ENCODE results near the gene PRKN.

PRKN gene

DNA sequence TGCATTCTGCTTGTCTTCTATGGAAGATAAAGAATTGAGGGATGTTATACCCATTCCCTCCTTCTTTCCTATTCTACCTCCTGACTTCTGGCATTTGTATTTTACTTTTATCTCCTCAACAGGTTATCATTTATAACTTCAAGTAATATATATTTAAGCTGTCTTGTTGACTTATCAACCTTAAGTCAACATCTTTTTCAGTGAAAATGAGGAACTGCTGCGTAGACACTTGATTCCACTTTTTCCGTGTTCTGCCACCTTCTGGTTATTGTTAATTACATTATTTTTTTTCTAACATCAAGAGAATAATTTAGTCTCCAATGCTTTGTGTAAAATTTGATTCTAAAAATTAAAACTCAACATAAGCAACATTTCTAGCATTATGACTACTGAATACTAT lies 107.5 kb downstream of the PRKN start:
- DNase-seq = no peak

DNA sequence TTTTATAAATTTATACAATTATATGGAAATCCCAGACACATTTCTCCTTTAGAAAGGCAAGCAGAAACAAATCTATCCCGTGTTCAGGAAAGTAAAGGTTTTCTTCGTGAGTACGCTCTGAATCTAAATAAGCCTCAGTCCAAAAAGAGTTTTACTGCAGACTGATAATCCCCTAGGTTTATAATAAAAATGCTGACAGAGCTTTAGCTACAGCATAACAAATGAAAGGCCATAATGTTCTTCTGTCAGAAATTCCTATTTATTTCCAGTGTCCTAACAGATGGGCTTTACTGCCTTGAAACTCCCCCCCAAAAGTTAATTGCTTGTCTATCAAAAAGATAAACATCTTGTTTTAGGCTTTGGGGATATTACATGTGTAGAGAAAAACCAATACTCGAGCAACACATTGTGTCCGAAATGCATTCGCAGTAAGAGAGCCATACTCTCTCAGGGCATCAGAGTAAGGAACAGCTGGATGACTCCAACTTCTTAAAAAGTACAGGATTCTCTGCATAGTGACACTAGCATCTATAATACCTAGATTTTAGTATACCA lies 109.0 kb downstream of the PRKN start:
- no peak for DNase-seq

DNA sequence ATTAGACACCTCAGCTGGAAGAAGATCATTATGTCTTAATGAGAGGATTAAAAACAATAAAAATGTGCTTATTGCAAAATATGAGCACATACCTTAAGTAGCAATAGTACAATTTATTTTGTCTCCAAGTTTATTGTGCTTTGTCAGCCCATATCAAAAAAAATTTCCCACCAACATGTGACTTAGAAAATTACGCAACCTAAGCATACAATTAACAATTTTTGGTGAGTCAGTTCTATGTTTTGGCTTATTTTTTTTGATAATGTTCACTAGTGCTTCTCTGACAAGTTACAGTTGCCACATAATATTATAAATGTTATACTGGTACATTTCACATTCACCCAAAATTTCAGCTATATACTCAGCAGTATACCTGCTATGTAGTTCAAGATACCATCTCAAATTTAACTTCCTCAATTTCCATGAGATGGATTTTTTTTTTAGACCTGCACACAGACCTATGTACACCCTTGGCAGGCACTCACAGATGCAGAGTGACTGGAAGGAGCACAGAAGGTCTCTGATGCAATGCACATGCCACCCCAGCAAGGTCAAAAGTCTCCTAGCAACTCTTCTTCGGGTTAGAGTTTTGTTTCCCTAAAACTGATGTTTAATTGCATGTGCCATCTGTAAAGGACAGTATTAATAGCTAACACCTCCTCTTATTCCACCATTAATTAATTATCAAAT lies 112.4 kb downstream of the PRKN start:
- DNase-seq = peak in 1 of 51 donors; percentile 12

DNA sequence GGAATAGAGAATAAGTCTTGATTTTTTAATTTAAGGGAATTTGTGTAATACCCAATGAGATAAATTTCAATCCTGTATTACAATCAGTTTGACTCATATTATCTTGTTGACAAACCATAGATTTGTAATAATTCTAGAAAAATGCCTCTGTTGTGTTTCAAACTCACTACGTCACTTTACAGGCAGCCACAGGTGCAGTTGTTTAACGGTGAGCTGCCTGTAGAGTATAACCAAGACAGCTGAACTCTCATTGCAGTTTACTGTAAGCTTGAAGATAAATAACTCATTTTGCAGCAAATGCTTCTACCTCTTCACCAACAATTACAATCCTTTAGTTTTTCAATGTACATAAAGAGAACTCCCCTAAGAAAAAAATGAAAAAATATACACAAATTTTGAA lies 114.3 kb downstream of the PRKN start:
- no peak for DNase-seq

DNA sequence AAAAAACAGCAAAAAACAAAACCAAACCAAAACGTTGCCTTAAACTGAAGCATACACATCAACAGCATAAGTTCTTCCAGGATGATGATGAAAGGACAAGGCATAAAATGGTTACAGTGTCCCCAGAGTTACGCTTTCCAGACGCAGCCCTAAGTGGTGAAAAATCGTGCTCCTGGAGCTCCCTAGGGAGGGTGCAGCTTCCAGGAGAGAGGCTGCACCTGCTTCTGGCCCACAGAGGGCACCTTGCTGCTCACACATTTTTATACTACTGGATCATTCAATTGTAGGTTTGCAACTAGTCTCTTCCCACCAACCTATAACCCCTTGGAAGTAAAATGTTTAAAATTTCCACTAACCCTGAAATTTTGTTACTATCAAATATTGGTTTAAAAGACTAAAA lies 115.0 kb downstream of the PRKN start:
- no peak for DNase-seq

DNA sequence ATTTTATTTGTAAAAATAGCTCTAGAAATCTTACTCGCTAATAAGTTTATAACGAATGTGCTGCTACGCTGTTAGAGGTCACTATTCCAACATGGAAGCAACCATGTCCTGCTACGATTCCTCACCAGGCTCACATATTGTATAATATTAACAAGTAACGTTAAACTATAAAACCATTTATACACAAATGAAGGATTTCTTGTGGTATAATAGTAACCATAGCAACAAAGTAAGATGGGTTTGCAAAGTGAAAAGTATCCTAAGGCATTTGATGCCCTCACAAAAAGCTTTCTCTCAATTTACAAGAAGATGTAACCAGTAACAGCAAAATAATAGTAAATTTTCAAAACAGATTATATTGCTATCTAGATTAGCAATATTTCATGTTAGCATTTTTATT lies 117.2 kb downstream of the PRKN start:
- DNase-seq = no peak

DNA sequence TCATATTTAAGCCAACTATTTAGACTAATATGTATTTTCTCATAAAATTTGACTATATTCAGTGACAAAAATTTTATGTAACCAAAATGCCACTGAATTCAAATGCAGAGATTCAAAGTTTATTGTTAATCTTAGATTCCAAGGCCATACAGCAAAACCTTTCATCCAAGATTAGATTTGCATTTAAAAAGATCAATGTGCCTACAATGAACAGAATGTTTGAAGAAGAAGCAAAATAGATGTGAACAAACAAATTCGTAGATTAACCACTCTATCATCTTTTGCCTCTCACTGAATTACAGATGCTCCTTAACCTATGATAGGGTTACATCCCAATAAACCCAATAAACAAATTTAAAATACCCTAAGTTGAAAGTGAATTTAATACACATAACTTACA lies 121.7 kb downstream of the PRKN start:
- DNase-seq = no peak

DNA sequence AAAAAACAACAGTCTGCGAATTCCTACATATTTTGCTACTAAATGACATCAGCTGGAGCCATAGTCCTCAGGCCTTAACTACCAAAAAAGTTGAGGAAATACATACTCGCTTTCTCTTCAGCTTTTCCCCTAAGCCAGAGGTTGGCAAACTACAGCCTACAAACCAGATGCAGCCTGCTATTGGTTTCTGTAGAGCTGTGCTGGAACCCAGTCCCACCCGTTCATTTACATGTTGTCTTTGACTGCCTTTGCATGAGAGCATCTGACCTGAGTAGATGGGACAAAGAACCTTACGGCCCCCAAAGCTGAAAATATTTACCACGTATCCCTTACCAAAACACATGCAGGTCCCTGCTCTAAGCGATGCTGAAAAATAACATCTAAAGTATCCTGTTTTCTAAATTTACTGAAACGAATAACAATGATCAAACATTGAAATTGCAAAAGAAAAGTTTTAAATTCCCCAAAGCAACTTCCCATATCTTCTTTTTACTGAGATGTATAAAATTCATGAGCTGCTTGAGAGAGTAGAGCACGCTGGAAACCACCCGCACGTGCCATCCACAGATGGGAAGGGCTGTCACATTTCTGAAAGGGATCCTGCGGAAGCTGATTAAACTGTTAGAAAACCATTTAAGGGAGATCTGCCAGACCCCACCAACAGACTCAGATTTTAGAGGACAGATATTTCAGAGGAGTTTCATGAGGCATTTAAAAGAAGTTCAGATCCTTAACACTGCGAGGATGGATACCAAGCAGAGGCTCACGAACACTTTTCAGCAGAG lies 124.1 kb downstream of the PRKN start:
- no peak for DNase-seq

DNA sequence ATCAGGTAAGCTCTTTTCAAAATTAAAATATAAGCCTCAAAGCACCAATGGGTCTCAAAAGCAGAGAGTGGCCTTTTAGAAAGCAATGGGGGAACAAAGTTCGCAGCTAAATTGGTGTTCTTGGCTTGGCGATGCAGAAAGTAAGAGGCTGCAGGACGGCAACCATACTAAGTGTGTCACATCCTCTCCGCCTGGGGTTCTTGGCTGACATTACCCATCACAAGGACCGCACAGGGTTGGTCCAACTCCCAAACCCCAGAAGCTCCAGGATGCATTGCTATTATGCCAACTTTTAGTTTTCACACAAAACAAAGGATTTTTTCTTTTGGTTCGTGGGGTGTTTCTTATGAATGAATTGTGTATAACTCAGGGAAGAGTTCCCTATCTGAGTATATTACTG lies 124.8 kb downstream of the PRKN start:
- DNase-seq = peak in 6 of 51 donors; percentile 2 to 26 (median 5)

DNA sequence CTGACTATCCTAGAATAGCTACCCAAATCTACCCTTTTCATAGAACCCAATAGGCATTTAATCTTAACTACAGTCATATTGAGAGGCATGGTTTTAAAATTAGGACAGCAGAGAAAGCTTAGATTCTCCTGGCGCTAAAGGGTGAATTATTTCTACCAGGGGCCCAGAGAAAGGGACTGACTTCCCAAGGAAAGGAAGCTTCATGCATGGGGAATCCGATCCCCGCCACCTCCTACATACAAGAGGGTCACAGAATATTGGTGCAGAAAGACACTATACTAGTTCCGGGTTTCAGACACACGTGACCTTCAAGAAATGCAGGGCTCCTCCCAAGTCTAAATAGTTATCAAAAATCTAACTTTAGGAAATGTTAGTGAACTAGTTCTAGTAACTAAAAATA lies 130.9 kb downstream of the PRKN start:
- no peak for DNase-seq

DNA sequence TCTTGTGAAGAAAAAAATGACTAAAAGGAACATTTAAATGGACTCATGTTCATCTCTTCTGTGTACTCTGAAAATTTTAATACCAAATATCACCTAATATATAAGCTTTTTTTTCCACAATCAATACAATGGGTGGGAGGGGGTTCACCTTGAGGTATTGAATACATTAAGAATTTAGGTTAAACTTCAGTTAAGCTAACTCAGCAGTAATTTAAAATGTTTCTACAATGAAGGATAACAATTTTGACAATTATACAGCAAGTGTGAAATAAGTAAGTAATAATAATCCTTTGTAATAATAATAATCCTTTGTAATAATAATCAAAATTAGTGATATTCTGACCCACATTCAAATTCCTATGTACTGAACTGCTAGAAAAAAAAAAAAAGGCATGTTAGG lies 136.0 kb downstream of the PRKN start:
- no peak for DNase-seq

DNA sequence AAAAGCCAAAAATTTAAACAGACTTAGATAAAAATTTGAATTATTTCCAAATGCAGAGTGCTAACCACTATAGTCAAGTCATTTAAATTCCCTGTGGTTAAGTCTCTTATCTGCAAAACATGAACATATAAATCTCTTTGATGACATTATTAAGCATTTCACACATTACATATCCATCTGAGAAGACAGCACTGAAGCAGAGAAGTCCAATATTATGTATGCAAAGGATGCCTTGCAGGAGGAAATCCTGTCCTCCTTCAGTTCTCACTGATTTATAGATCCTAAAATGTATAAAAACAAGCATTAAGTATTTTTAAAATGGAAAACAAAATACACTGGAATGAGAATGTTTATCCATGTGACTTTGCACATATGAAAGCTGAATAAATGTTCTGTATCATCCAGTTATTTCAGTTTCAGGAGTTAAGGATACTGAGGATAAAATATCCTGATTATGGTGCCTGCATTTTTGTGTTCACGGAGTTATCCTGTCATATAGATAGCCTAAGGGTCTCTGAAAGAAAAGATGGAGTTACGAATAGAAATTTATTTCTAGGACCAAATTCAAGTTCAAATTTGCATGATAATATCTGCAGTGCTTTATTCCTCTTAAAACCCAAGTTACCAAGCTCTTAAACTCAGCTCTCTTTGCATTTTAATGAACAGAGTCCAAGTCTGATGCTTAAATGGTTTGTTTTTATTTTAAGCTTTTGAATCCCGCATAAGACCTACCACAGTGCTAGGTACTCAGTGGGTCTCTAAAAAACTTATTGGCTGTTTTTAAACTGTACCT lies 145.4 kb downstream of the PRKN start:
- no peak for DNase-seq

DNA sequence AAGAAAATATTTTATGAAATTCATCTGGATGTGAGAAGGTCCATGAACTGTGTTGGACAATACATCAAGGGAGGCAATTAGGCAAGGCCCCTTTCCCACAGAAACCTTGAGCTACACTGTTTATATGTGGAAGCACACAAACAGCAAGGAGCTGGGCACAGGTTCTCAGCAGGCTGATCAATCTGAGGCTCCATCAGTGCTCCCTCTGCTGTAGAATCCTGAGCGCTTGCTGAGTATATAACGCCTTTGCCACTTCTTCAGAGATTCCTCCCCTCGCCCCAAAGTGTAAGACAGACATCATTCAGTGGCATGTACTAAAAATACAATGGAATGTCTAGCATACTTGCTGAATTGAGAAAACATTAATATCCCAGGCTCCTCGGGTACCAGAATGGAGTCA lies 146.9 kb downstream of the PRKN start:
- no peak for DNase-seq

DNA sequence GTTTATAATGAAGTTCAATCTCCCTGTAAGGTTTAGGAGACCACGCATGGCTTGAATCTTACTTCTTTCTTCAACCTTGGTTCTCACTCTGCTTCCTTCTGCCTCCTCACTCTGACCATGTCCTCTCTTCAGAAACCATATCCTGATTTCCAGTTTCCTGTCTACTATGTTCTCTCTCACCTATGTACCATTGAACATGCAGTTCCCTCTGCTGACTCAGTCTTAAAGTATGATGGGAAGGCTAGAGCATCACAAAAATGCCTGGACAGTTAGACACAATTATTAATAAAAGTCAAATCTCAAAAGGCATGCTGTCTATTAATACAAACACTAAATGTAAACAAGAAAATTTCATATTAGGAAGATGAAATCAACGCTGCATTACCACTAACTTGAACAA lies 151.6 kb downstream of the PRKN start:
- DNase-seq = no peak

DNA sequence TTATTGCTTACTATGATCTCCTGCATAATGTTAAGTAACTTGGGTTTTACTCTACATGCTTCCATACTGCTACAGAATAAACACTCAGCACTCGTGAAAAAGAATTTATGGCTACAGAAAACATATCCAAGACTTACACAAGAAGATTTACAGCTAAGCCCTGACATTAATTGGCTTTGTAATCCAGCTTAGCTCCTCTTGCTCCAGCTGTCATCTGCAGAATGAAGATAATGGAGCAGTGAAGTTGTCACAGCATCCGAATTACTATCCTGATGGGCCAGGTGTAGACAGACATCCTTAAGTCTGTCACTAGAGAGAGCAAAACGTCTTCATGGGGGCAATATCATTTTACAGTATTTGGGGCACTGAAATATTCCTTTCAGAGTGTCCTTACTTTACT lies 155.3 kb downstream of the PRKN start:
- no peak for DNase-seq

DNA sequence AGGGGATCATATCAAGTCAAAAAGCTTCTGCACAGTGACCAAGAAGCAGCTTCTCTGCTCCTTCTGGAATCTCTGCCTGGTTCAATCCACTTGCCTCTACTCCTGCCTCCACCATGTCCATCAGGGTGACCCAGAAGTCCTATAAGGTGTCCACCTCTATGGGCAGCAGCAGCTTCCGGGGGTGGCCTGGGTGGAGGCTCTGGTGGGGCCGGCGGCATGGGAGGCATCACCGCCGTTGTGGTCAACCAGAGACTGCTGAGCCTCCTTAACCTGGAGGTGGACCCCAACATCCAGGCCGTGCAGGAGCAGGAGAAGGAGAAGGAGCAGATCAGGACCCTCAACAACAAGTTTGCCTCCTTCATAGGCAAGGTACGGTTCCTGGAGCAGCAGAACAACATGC lies 159.3 kb downstream of the PRKN start:
- DNase-seq = no peak

DNA sequence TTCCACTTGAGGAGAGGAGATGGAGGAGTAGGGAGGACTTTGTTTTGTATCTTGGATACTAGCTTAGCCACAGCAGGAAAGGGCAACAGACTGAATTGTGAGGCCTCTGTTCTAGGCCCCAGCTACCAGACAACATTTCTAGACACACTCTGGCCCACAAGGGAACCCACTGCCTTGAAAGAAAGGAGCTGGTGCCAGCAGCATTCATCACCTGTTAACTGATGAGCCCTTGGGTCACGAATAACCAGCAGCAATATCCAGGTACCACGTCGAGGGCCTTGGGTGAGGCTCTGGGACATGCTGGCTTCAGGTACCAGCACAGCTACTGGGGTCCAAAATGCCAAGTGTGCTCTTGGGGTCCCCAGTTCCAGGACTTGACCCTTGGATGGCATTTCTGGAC lies 165.5 kb downstream of the PRKN start:
- no peak for DNase-seq

DNA sequence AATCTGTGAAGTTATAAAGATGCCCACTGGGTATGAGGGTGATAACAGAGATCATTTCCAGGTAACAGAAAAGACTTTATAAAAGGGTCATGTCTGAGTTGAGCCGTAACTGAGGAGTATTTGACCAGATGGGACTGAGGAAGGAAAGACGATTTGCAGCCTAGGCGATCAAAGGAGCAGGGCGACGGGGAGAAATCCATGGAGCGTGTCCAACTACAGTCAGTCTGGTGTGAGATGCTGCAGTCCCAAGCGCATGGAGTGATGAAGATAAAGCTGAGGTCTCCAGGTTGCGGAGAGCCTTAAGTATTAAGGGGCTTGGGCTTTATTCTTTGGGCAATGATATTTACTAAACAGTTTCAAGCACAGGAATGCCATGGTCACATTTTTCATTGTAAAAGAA lies 166.7 kb downstream of the PRKN start:
- no peak for DNase-seq

DNA sequence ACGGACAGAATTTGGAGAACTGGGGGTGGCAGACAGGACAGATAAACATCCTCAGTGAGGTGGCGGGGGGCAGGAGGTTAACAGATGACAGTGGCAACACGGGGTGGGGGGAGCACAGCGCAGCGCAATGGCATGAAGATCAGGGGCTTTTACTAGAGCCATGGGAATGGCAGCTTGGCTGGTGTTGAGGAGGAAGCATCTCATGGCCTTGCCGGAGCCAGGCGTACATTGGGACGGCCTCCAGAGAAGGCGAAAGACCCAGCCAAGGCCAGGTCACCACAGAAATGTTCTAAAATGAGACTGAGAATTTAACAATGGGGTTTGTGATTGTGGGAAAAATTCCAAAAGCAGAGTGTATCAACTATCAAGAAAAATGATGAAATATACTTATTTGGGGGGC lies 173.0 kb downstream of the PRKN start:
- DNase-seq = no peak

DNA sequence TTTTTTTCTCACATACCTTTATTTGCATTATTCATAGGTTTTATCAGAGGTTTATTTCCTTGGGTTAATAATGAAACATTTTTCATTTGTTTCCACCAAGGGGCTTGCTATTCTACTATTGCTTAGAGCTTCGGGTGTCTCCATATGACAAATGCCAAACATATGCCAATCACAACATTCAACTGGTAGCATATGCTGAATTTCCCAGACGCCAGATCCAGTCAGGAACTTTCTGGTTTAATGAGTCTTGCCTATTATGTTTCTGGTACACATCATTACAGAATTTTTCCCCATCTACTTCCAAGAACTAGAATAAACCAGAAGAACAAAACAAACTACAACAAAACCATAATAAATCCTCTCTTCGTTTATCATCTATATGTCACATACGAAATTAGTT lies 180.7 kb downstream of the PRKN start:
- no peak for DNase-seq

DNA sequence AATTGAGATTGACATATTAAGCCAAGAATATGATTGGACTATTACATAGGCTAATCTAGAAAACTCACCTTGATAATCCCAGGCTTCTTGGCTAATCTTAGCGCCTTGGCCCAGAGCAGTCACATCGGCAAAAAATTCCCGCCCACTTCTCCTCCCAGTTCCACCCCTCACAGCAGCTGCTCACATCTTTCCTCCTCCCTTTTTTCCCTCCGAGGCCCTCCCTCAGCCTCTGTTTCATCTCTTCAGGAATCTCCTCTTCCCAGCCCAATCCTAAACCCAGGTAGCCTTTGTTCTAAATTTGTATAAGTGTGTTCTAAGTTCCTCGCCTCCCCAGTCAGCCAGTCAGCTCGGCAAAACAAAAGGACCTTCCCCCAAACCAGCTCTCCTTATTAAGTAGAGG lies 184.3 kb downstream of the PRKN start:
- DNase-seq = no peak

DNA sequence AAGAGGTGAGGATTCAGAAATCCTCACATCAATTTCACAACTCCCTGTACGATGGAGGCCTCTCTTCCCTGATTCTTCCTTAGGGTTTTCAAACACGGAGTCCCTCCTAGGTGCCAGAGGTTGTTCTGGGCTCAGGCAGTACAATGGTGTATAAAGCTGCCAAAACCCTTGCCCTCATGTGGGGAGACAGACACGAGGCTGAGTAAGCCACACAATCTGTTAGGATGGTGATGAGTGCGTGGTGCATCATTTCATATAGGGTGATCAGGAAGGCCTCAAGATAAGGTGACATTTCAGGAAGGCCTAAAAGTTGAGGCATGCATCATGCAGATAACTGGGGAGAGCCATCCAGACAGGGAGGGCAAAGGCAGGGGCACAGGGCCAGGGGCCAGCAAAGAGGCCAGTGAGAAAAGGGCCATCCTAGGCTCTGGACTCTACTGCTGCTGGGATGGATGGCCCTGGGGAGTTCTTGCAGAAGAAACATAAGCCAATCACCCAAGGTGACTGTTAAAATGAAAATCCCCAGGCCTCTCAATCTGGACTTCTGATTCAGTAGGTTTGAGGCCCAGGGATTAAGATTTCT lies 186.5 kb downstream of the PRKN start:
- no peak for DNase-seq

Data from hypothalamus (tissue), 51 donors.